ENCODE measurements around the gene SMPD2. TPM values are rescaled to one million over a fixed set of nuclear protein-coding genes. Genes with fewer than 3 reads are reported as not detected.

The SMPD2 gene
- total and polyA plus RNA-seq, 2 of the 4 experiments (the other 2 are of a cell fraction), result 7.7 to 9.0 TPM

DNA sequence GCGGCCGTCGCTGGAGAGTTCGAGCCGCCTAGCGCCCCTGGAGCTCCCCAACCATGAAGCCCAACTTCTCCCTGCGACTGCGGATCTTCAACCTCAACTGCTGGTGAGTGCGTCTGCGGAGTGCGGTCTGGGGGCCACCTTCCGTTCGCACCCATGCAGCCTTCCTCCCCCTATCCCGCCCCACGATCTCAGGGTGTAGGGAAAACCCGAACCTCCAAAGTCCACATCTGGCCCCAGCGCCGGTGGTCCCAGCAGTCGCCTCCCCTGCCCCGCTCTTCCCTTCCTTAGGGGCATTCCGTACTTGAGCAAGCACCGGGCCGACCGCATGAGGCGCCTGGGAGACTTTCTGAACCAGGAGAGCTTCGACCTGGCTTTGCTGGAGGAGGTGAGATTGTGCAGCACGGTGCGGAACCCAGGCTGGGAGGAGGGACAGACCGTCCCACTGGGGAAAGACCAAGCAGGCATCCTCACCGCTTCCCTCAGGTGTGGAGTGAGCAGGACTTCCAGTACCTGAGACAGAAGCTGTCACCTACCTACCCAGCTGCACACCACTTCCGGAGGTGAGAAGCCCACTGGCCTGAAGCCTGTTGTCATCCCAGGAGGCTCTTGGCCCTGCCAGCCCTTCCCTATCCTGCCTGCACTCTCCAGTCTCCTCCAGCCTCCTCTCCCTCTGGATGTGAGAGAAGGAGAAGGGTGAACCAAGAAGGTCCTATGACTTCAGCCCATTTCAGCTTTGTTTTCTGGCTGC is 719 bp downstream of the SMPD2 start:
- peak overlapping the region; percentile 70 for H3K4me3 ChIP-seq (ENCODE audit: insufficient read depth, low read depth, low read length)
- H3K4ac ChIP-seq (ENCODE audit: low read depth, low read length), result peak overlapping the region; percentile 71
- H3K27me3 ChIP-seq (ENCODE audit: control insufficient read depth, insufficient read depth, low read length), result no peaks in the 10 kb centered on the region
- H2BK15ac ChIP-seq (ENCODE audit: low read depth, low read length), result no peak overlapping the region
- TF ChIP-seq CEBPB (IDR thresholded peaks at IDR 0.05; ENCODE audit: low read depth, low read length) (peak; percentile 76), RAD21 (IDR thresholded peaks at IDR 0.05; ENCODE audit: low read length) (no peak), POLR2A (IDR thresholded peaks at IDR 0.05; ENCODE audit: low read depth, low read length) (no peak), CHD1 (IDR thresholded peaks at IDR 0.05; ENCODE audit: low read depth, low read length) (no peak), MAZ (IDR thresholded peaks at IDR 0.05; ENCODE audit: borderline replicate concordance, low read depth, low read length) (no peak)
- TF ChIP-seq, protein P1, sequence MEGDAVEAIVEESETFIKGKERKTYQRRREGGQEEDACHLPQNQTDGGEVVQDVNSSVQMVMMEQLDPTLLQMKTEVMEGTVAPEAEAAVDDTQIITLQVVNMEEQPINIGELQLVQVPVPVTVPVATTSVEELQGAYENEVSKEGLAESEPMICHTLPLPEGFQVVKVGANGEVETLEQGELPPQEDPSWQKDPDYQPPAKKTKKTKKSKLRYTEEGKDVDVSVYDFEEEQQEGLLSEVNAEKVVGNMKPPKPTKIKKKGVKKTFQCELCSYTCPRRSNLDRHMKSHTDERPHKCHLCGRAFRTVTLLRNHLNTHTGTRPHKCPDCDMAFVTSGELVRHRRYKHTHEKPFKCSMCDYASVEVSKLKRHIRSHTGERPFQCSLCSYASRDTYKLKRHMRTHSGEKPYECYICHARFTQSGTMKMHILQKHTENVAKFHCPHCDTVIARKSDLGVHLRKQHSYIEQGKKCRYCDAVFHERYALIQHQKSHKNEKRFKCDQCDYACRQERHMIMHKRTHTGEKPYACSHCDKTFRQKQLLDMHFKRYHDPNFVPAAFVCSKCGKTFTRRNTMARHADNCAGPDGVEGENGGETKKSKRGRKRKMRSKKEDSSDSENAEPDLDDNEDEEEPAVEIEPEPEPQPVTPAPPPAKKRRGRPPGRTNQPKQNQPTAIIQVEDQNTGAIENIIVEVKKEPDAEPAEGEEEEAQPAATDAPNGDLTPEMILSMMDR (conservative IDR thresholded peaks at IDR 0.05; ENCODE audit: low read depth, low read length), result 0 out of 2 replicates have a peak, but pooled peaks have one; percentile 12
- TF ChIP-seq, protein P2, sequence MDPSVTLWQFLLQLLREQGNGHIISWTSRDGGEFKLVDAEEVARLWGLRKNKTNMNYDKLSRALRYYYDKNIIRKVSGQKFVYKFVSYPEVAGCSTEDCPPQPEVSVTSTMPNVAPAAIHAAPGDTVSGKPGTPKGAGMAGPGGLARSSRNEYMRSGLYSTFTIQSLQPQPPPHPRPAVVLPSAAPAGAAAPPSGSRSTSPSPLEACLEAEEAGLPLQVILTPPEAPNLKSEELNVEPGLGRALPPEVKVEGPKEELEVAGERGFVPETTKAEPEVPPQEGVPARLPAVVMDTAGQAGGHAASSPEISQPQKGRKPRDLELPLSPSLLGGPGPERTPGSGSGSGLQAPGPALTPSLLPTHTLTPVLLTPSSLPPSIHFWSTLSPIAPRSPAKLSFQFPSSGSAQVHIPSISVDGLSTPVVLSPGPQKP (IDR thresholded peaks at IDR 0.05; ENCODE audit: borderline replicate concordance, low read depth, low read length), result no peak
- H3K4me1 ChIP-seq (ENCODE audit: control insufficient read depth, insufficient read depth, low read length), result peaks cover 8% of the 10 kb centered on the region
- ATAC-seq (ENCODE audit: low read depth) (peak; percentile 37), DNase-seq (peak; percentile 47)
- H3K9me1 ChIP-seq (ENCODE audit: insufficient read depth, low read length), result peaks cover 13% of the 10 kb centered on the region
- H2BK20ac ChIP-seq (ENCODE audit: low read depth, low read length), result no peak overlapping the region
- no peak overlapping the region; the same call in 1 of the 2 replicates for H4K91ac ChIP-seq (ENCODE audit: insufficient read depth, low read depth, low read length)
- ChIA-PET CTCF (interaction anchor here (0.6 to 0.9 kb wide), 2 partner anchors 24 to 28 kb away, joined by 3 to 10 read pairs; no protein-coding TSS in a partner anchor), POLR2A (ENCODE audit: unreplicated experiment) (no interaction called here)
- WGBS, 2 experiments (ENCODE audit: extremely low coverage in 2 of 2, insufficient read length in 1 of 2), result 0% methylated on average over 3 of the region's 31 CpGs; no CpG with 5 or more reads in 1 of the 2 experiments
- peak overlapping the region; percentile 93 for H3K4me2 ChIP-seq (ENCODE audit: low read depth, low read length)
- H2AK5ac ChIP-seq (ENCODE audit: low read depth, low read length), result peak overlapping the region; percentile 73
- H3K79me1 ChIP-seq (ENCODE audit: low read depth in 1 of 2, low read length in 2 of 2), result peaks cover 0 to 16% of the 10 kb centered on the region in 2 experiments; a peak in 2 of 4 replicates
- no peaks in the 10 kb centered on the region for H3K9me3 ChIP-seq (ENCODE audit: control insufficient read depth, insufficient read depth, low read length)
- intact Hi-C loops (cut with micrococcal nuclease) (no loop called here), in situ Hi-C loops (cut with MboI; ENCODE audit: low sequenced_read_pairs) (no loop called here), dilution Hi-C loops (cut with HindIII; ENCODE audit: low sequenced_read_pairs, unreplicated experiment) (no loop called here)
- peak overlapping the region; percentile 46 to 79; a peak in 2 of 4 replicates for H4K8ac ChIP-seq (ENCODE audit: low read depth in 2 of 2, low read length in 2 of 2)
- H2AFZ ChIP-seq (replicated peaks; ENCODE audit: low read length, poor library complexity), result peak overlapping the region; percentile 99
- peak overlapping the region; percentile 66 for H2AK9ac ChIP-seq (replicated peaks; ENCODE audit: low read depth, low read length, poor library complexity)
- no peaks in the 10 kb centered on the region for H4K20me1 ChIP-seq (ENCODE audit: insufficient read depth, low read length)
- H2BK5ac ChIP-seq (ENCODE audit: low read depth, low read length, poor library complexity, severe bottlenecking), result peak overlapping the region; percentile 25
- peak overlapping the region; percentile 49; the same call in 1 of the 2 replicates for H3K56ac ChIP-seq (ENCODE audit: extremely low read depth, insufficient read depth, low read length)
- peak overlapping the region; percentile 74 for H3K23ac ChIP-seq (ENCODE audit: low read depth, low read length)
- no TSS peak for BruUV-seq (replicated peaks)
- peak overlapping the region; percentile 72 for H3K9ac ChIP-seq (ENCODE audit: low read depth, low read length)
- H3K27ac ChIP-seq (ENCODE audit: insufficient read depth, low read length), result peak overlapping the region; percentile 48
- peaks cover 36% of the 10 kb centered on the region for H3K36me3 ChIP-seq (ENCODE audit: control insufficient read depth, insufficient read depth, low read length)
- no peak overlapping the region for H4K5ac ChIP-seq (ENCODE audit: low read depth, low read length)
- peak overlapping the region; percentile 71; the same call in 1 of the 2 replicates for H3K14ac ChIP-seq (replicated peaks; ENCODE audit: low read depth, low read length)
- 0 out of 2 replicates have a peak overlapping the region, but pooled peaks have one; percentile 4 for H2BK120ac ChIP-seq (ENCODE audit: low read depth, low read length)
- peak overlapping the region; percentile 4; the same call in 1 of the 2 replicates for H3K18ac ChIP-seq (ENCODE audit: low read depth, low read length)

Measured in IMR-90 (cell line).